ENCODE data around the gene COX7B. TPM values are rescaled to one million over a fixed set of nuclear protein-coding genes. Genes with fewer than 3 reads are reported as not detected.
A peak's percentile ranks its signal among the peaks of the same experiment; 100 is the strongest.

The COX7B gene
- total and polyA plus RNA-seq, 7 donors = 503 to 2,795 (median 1,011) TPM

- intact Hi-C loops (cut with DNase I) = no loop called here
- Histone ChIP-seq H3K36me3 (no peaks in the 10 kb centered on the region), H3K27me3 (no peaks in the 10 kb centered on the region), H3K9me3 (no peaks in the 10 kb centered on the region), H3K4me1 (peaks cover 0 to 8% (median 0%) of the 10 kb centered on the region in 4 donors), H3K27ac (no peak overlapping the region), H3K4me3 (no peak overlapping the region)
- WGBS, 2 donors = 77 to 94% methylated on average over 1 of the region's 1 CpG
- no peak for TF ChIP-seq EP300 (IDR thresholded peaks at IDR 0.05)
- TF ChIP-seq POLR2A (IDR thresholded peaks at IDR 0.05) = no peak
- no peak for TF ChIP-seq POLR2AphosphoS5 (IDR thresholded peaks at IDR 0.05)
- no peak for TF ChIP-seq CTCF (IDR thresholded peaks at IDR 0.05)
- DNase-seq = no peak
These were observed 52.9 kb downstream of the COX7B start for GRCh38 chrX:77952173-77952572.

- Histone ChIP-seq H3K9me3 (no peaks in the 10 kb centered on the region), H3K4me3 (no peak overlapping the region), H3K4me1 (peaks cover 0 to 8% (median 0%) of the 10 kb centered on the region in 4 donors), H3K27me3 (no peaks in the 10 kb centered on the region), H3K27ac (peak overlapping the region in 1 of 4 donors; percentile 33), H3K36me3 (no peaks in the 10 kb centered on the region)
- TF ChIP-seq EP300 (IDR thresholded peaks at IDR 0.05) (no peak), POLR2AphosphoS5 (IDR thresholded peaks at IDR 0.05) (no peak), POLR2A (IDR thresholded peaks at IDR 0.05) (no peak), CTCF (IDR thresholded peaks at IDR 0.05) (no peak)
- DNase-seq = no peak
- intact Hi-C loops (cut with DNase I) = no loop called here
- 19 to 48% methylated on average over 1 of the region's 1 CpG for WGBS, 2 donors
These were observed 54.0 kb downstream of the COX7B start for GRCh38 chrX:77953302-77953701.

- DNase-seq = no peak
- Histone ChIP-seq H3K27me3 (no peaks in the 10 kb centered on the region), H3K4me3 (no peak overlapping the region), H3K4me1 (peaks cover 0 to 8% (median 0%) of the 10 kb centered on the region in 4 donors), H3K27ac (peak overlapping the region in 1 of 4 donors; percentile 33), H3K36me3 (no peaks in the 10 kb centered on the region), H3K9me3 (no peaks in the 10 kb centered on the region)
- 23 to 54% methylated on average over 1 of the region's 1 CpG for WGBS, 2 donors
- TF ChIP-seq POLR2A (IDR thresholded peaks at IDR 0.05) (no peak), EP300 (IDR thresholded peaks at IDR 0.05) (no peak), POLR2AphosphoS5 (IDR thresholded peaks at IDR 0.05) (no peak), CTCF (IDR thresholded peaks at IDR 0.05) (no peak)
- intact Hi-C loops (cut with DNase I) = no loop called here
These were observed 54.4 kb downstream of the COX7B start for GRCh38 chrX:77953708-77954107.

Small RNA genes lying within 50 kb of the gene (small RNA-seq; reads per million reads assigned to genes)
- gene RN7SL460P = 0 reads per million in 3 donors

Other genes starting within 250 kb of the COX7B start
- 100 to 1,000 TPM; 102 to 142 (median 140) TPM for gene ATRX, start 113.3 kb upstream of the COX7B start, total RNA-seq
- gene ATRX, start 113.3 kb upstream of the COX7B start, polyA plus RNA-seq = 10 to 100 TPM in 1 of 3 donors, 1 to 10 TPM in 2; 4.6 to 15.6 (median 6.0) TPM
- 10 to 100 TPM; 26.0 to 29.5 (median 27.0) TPM for gene MAGT1, start 4.0 kb upstream of the COX7B start, total RNA-seq
- gene MAGT1, start 4.0 kb upstream of the COX7B start, polyA plus RNA-seq = 10 to 100 TPM in 2 of 3 donors, 1 to 10 TPM in 1; 4.8 to 29.4 (median 11.3) TPM
- 10 to 100 TPM in 2 of 4 donors, 1 to 10 TPM in 2; 9.0 to 10.5 (median 10.1) TPM for gene ATP7A, start 11.2 kb downstream of the COX7B start, total RNA-seq
- gene ATP7A, start 11.2 kb downstream of the COX7B start, polyA plus RNA-seq = 1 to 10 TPM in 1 of 3 donors, under 1 TPM in 2; 0.46 to 2.6 (median 0.60) TPM
- gene PGAM4, start 70.2 kb downstream of the COX7B start, total RNA-seq = not detected
- gene PGAM4, start 70.2 kb downstream of the COX7B start, polyA plus RNA-seq = not detected
- gene PGK1, start 204.8 kb downstream of the COX7B start, total RNA-seq = 100 to 1,000 TPM in 2 of 4 donors, 10 to 100 TPM in 2; 92.8 to 101 (median 96.9) TPM
- 100 to 1,000 TPM; 190 to 277 (median 227) TPM for gene PGK1, start 204.8 kb downstream of the COX7B start, polyA plus RNA-seq
- gene TAF9B, start 240.2 kb downstream of the COX7B start, total RNA-seq = 10 to 100 TPM; 34.1 to 48.9 (median 41.2) TPM
- gene TAF9B, start 240.2 kb downstream of the COX7B start, polyA plus RNA-seq = 1 to 10 TPM; 5.3 to 7.0 (median 6.6) TPM